ENCODE results near the gene IPP. TPM values are rescaled to one million over a fixed set of nuclear protein-coding genes. Genes with fewer than 3 reads are reported as not detected.
A peak's percentile ranks its signal among the peaks of the same experiment; 100 is the strongest.

The IPP gene
- polyA plus RNA-seq, 1 of the 3 experiments (the other 2 are of a cell fraction): 3.2 TPM

GRCh38 chr1:45752441-45753052, 2.1 kb upstream of the IPP start:
- H3K4me3 ChIP-seq (ENCODE audit: low read depth in 2 of 2, low read length in 1 of 2): no peak overlapping the region
- ChIA-PET CTCF (interaction anchor here (1.7 kb wide), 1 partner anchor 11 kb away, joined by 4 read pairs; no protein-coding TSS in a partner anchor), POLR2A (no interaction called here)
- 83% methylated on average over 2 of the region's 2 CpGs for WGBS (ENCODE audit: low lambda C conversion rate)
- no peaks in the 10 kb centered on the region for H3K27me3 ChIP-seq (ENCODE audit: insufficient read depth)
- no peaks in the 10 kb centered on the region for H3K9me2 ChIP-seq
- H3K27ac ChIP-seq (ENCODE audit: low read depth in 2 of 2, low read length in 1 of 2): no peak overlapping the region
- H2AFZ ChIP-seq (ENCODE audit: low read depth): no peak overlapping the region
- H3F3A ChIP-seq (replicated peaks; ENCODE audit: insufficient read depth): peaks cover 5% of the 10 kb centered on the region
- no peak overlapping the region for H3K9ac ChIP-seq
- H3K9me3 ChIP-seq: no peaks in the 10 kb centered on the region
- no peaks in the 10 kb centered on the region for H4K20me1 ChIP-seq (ENCODE audit: insufficient read depth)
- peaks cover 0 to 4% of the 10 kb centered on the region in 2 experiments for H3K36me3 ChIP-seq (replicated peaks in 1 of 2; ENCODE audit: control insufficient read depth in 1 of 2, insufficient read depth in 2 of 2, low read length in 1 of 2)
- peaks cover 23% of the 10 kb centered on the region for H3K79me2 ChIP-seq (ENCODE audit: insufficient read depth)
- no peak overlapping the region for H3K4me2 ChIP-seq
- DNase-seq: no peak
- no peak for TF ChIP-seq GABPA (IDR thresholded peaks at IDR 0.05; ENCODE audit: low read depth)
- TF ChIP-seq, protein P1, sequence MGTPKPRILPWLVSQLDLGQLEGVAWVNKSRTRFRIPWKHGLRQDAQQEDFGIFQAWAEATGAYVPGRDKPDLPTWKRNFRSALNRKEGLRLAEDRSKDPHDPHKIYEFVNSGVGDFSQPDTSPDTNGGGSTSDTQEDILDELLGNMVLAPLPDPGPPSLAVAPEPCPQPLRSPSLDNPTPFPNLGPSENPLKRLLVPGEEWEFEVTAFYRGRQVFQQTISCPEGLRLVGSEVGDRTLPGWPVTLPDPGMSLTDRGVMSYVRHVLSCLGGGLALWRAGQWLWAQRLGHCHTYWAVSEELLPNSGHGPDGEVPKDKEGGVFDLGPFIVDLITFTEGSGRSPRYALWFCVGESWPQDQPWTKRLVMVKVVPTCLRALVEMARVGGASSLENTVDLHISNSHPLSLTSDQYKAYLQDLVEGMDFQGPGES (IDR thresholded peaks at IDR 0.05; ENCODE audit: low read depth, low read length): no peak
- no peak for TF ChIP-seq CHD2 (IDR thresholded peaks at IDR 0.05; ENCODE audit: low read length, partially characterized antibody)
- peaks cover 0 to 4% of the 10 kb centered on the region in 2 experiments; a peak in 2 of 4 replicates for H3K4me1 ChIP-seq (ENCODE audit: control insufficient read depth in 1 of 2, insufficient read depth in 2 of 2, low read depth in 1 of 2, low read length in 1 of 2)

- H3K9me3 ChIP-seq: no peaks in the 10 kb centered on the region
- no peaks in the 10 kb centered on the region for H3K27me3 ChIP-seq (ENCODE audit: insufficient read depth)
- no peaks in the 10 kb centered on the region for H3K9me2 ChIP-seq
- no peak overlapping the region for H3K4me3 ChIP-seq (ENCODE audit: low read depth in 2 of 2, low read length in 1 of 2)
- H3K9ac ChIP-seq: no peak overlapping the region
- no peak for DNase-seq
- peaks cover 5% of the 10 kb centered on the region for H3F3A ChIP-seq (replicated peaks; ENCODE audit: insufficient read depth)
- H3K36me3 ChIP-seq (replicated peaks in 1 of 2; ENCODE audit: control insufficient read depth in 1 of 2, insufficient read depth in 2 of 2, low read length in 1 of 2): peaks cover 0 to 4% of the 10 kb centered on the region in 2 experiments
- H3K4me2 ChIP-seq: no peak overlapping the region
- H3K4me1 ChIP-seq (ENCODE audit: control insufficient read depth in 1 of 2, insufficient read depth in 2 of 2, low read depth in 1 of 2, low read length in 1 of 2): peaks cover 0 to 4% of the 10 kb centered on the region in 2 experiments; a peak in 2 of 4 replicates
- no peak overlapping the region for H3K27ac ChIP-seq (ENCODE audit: low read depth in 2 of 2, low read length in 1 of 2)
- ChIA-PET CTCF (no interaction called here), POLR2A (no interaction called here)
- no peaks in the 10 kb centered on the region for H4K20me1 ChIP-seq (ENCODE audit: insufficient read depth)
- peak overlapping the region; percentile 18; the same call in 1 of the 2 replicates for H2AFZ ChIP-seq (ENCODE audit: low read depth)
- 98% methylated on average over 2 of the region's 2 CpGs for WGBS (ENCODE audit: low lambda C conversion rate)
- TF ChIP-seq CHD2 (IDR thresholded peaks at IDR 0.05; ENCODE audit: low read length, partially characterized antibody) (no peak), CTCF (IDR thresholded peaks at IDR 0.05) (no peak), JUND (IDR thresholded peaks at IDR 0.05) (no peak), ELF1 (IDR thresholded peaks at IDR 0.05) (no peak), FOXM1 (IDR thresholded peaks at IDR 0.05; ENCODE audit: low read depth) (no peak), SMC3 (IDR thresholded peaks at IDR 0.05; ENCODE audit: low read depth, low read length) (no peak), FOXJ3 (CRISPR knock-in tag; IDR thresholded peaks at IDR 0.05) (no peak), NRF1 (IDR thresholded peaks at IDR 0.05; ENCODE audit: low read depth, low read length) (no peak), GABPA (IDR thresholded peaks at IDR 0.05; ENCODE audit: low read depth) (no peak), MXI1 (IDR thresholded peaks at IDR 0.05; ENCODE audit: low read depth, low read length) (no peak), RFX5 (IDR thresholded peaks at IDR 0.05; ENCODE audit: low read length) (no peak), PBX3 (IDR thresholded peaks at IDR 0.05) (no peak), MAX (IDR thresholded peaks at IDR 0.05; ENCODE audit: low read depth) (no peak), RCOR1 (IDR thresholded peaks at IDR 0.05; ENCODE audit: low read length) (no peak), RXRA (IDR thresholded peaks at IDR 0.05; ENCODE audit: borderline replicate concordance, low read depth) (no peak), EZH2phosphoT487 (IDR thresholded peaks at IDR 0.05; ENCODE audit: borderline replicate concordance, low read depth) (no peak), EP300 (IDR thresholded peaks at IDR 0.05; ENCODE audit: borderline replicate concordance in 1 of 2, low read depth in 1 of 2, low read length in 1 of 2) (no peak)
- TF ChIP-seq, protein P1 (IDR thresholded peaks at IDR 0.05; ENCODE audit: low read depth, low read length): no peak
- H3K79me2 ChIP-seq (ENCODE audit: insufficient read depth): peaks cover 23% of the 10 kb centered on the region
Measured at GRCh38 chr1:45752014-45752413, 1.6 kb upstream of the IPP start.
